Measurements from ENCODE around the gene INMT.

Gene INMT

GRCh38 chr7:30790356-30790755 is 38.4 kb downstream of the INMT start:
- no peak for DNase-seq

GRCh38 chr7:30791114-30791513 is 39.2 kb downstream of the INMT start:
- DNase-seq: no peak

GRCh38 chr7:30795161-30795948 is 43.4 kb downstream of the INMT start:
- DNase-seq: no peak

- DNase-seq: no peak
These were observed 44.4 kb downstream of the INMT start for GRCh38 chr7:30796105-30796869.

GRCh38 chr7:30797176-30798040 is 45.5 kb downstream of the INMT start:
- no peak for DNase-seq

GRCh38 chr7:30799206-30799975 is 47.5 kb downstream of the INMT start:
- no peak for DNase-seq

- DNase-seq: no peak
These were observed 48.2 kb downstream of the INMT start for GRCh38 chr7:30799976-30800661.

- DNase-seq: peak; percentile 65
These were observed 48.9 kb downstream of the INMT start for GRCh38 chr7:30800785-30801252.

- no peak for DNase-seq
These were observed 50.9 kb downstream of the INMT start for GRCh38 chr7:30802812-30803211.

GRCh38 chr7:30804078-30804661 is 52.2 kb downstream of the INMT start:
- no peak for DNase-seq

- no peak for DNase-seq
These were observed 53.3 kb downstream of the INMT start for GRCh38 chr7:30805081-30805691.

- DNase-seq: no peak
These were observed 54.0 kb downstream of the INMT start for GRCh38 chr7:30805931-30806330.
